Hematopoietic multipotent progenitor cell treated with erythropoietin and hydrocortisone succinate and interleukin-3 and kit ligand, for 6 days (in vitro differentiated cells): ENCODE results near the gene NEDD8.
A peak's percentile ranks its signal among the peaks of the same experiment; 100 is the strongest.
"Not testable (repeated sequence)": the region's sequence is repeated elsewhere in the genome, so short reads cannot be mapped to it uniquely, and the experiment has no call there.

Experiments
- DNase-seq: peaks from one replicate; pipeline ENCODE4 v3.0.0-alpha.2; 2015

Gene NEDD8

GRCh38 chr14:24245350-24245749 lies 13.2 kb upstream of the NEDD8 start:
- not testable (repeated sequence) for DNase-seq

GRCh38 chr14:24243336-24243836 lies 11.2 kb upstream of the NEDD8 start:
- DNase-seq = no peak

- DNase-seq = peak; percentile 98
Observed at GRCh38 chr14:24241829-24242443, 9.8 kb upstream of the NEDD8 start.

- DNase-seq = no peak
Observed at GRCh38 chr14:24240110-24240918, 8.1 kb upstream of the NEDD8 start.

GRCh38 chr14:24238527-24239037 lies 6.4 kb upstream of the NEDD8 start:
- DNase-seq = no peak

GRCh38 chr14:24238123-24238522 lies 6.0 kb upstream of the NEDD8 start:
- no peak for DNase-seq

- DNase-seq = no peak
Observed at GRCh38 chr14:24237463-24237955, 5.3 kb upstream of the NEDD8 start.

- no peak for DNase-seq
Observed at GRCh38 chr14:24236689-24237462, 4.7 kb upstream of the NEDD8 start.

- DNase-seq = no peak
Observed at GRCh38 chr14:24235804-24236688, 3.9 kb upstream of the NEDD8 start.

GRCh38 chr14:24234095-24235005 lies 2.2 kb upstream of the NEDD8 start:
- peak; percentile 60 for DNase-seq

GRCh38 chr14:24233538-24233866 lies 1.3 kb upstream of the NEDD8 start:
- peak; percentile 27 for DNase-seq

GRCh38 chr14:24232645-24233537 lies 724 bp upstream of the NEDD8 start, which contains the start of gene GMPR2:
Gene GMPR2, plus strand, starts transcription at chr14:24232929. Its CDS starts 325 bp downstream, at chr14:24233254.
- DNase-seq = no peak

GRCh38 chr14:24231263-24232120 lies 675 bp downstream of the NEDD8 start:
- peak; percentile 41 for DNase-seq

- DNase-seq = no peak
Observed at GRCh38 chr14:24228902-24229301, 3.3 kb downstream of the NEDD8 start.

- DNase-seq = no peak
Observed at GRCh38 chr14:24226473-24226872, 5.7 kb downstream of the NEDD8 start.

- no peak for DNase-seq
Observed at GRCh38 chr14:24224618-24225071, 7.5 kb downstream of the NEDD8 start.

GRCh38 chr14:24222987-24223386 lies 9.2 kb downstream of the NEDD8 start:
- not testable (repeated sequence) for DNase-seq

GRCh38 chr14:24219521-24219920 lies 12.6 kb downstream of the NEDD8 start:
- DNase-seq = no peak

- no peak for DNase-seq
Observed at GRCh38 chr14:24219080-24219479, 13.1 kb downstream of the NEDD8 start.
